Panc1 (cell line): Measurements from ENCODE around the gene ERVV-1. TPM values are rescaled to one million over a fixed set of nuclear protein-coding genes. Genes with fewer than 3 reads are reported as not detected.

Source experiments
- ATAC-seq: fragments of 200-7000 bp; cut with Tn5 transposase; 2 replicates; pipeline ENCODE4 v1.9.1; 2020; ENCODE audit warnings: mild to moderate bottlenecking, moderate library complexity
- BruUV-seq: library from RNA; stranded (reverse); fragments of 400-500 nt; replicated peaks from 2 replicates; lab custom pipeline; 2021; lab: Mats Ljungman, UMichigan
- CTCF ChIA-PET: fragments of 300-600 bp; sonication (Branson Sonifier 250); formaldehyde crosslinking; loops from one replicate; lab custom pipeline; 2022; ENCODE audit warnings: antibody characterized with exemption; lab: Charles Lee
- POLR2A ChIA-PET: fragments of 300-600 bp; sonication (Branson Sonifier 250); formaldehyde crosslinking; loops from one replicate; lab custom pipeline; 2022; ENCODE audit warnings: antibody characterized with exemption; lab: Charles Lee
- DNase-seq: peaks from one replicate; pipeline ENCODE4 v3.0.0-alpha.2; 2010; ENCODE audit warnings: low read depth, low spot score
- H3K27ac ChIP-seq: 2 replicates; pipeline ENCODE4 v1.5.1; 2011; ENCODE audit warnings: mild to moderate bottlenecking, low read length, inconsistent platforms
- H3K27me3 ChIP-seq: fragments of 200-500 bp; sonication (Bioruptor generic); 2 replicates; pipeline ENCODE4 v1.6.0; 2014; ENCODE audit warnings: low read length, inconsistent platforms; ENCODE audit not compliant: control insufficient read depth, insufficient read depth
- H3K36me3 ChIP-seq: fragments of 200-500 bp; sonication (Bioruptor generic); 2 replicates; pipeline ENCODE4 v1.5.1; 2014; ENCODE audit warnings: inconsistent platforms, mild to moderate bottlenecking, low read length, moderate library complexity; ENCODE audit not compliant: control insufficient read depth, insufficient read depth
- H3K4me1 ChIP-seq: 2 replicates; pipeline ENCODE4 v1.5.1; 2011; ENCODE audit warnings: inconsistent platforms, mild to moderate bottlenecking, low read length, moderate library complexity; ENCODE audit not compliant: control insufficient read depth, insufficient read depth
- H3K4me3 ChIP-seq, 2 experiments: 2 replicates each; pipeline ENCODE4 v1.5.1; 2011 to 2012; ENCODE audit warnings: low read depth in 2 of 2, low read length in 2 of 2, mild to moderate bottlenecking in 2 of 2, inconsistent platforms in 1 of 2, moderate library complexity in 1 of 2
- H3K9me3 ChIP-seq: fragments of 200-500 bp; sonication (Bioruptor generic); 2 replicates; pipeline ENCODE4 v1.5.1; 2014; ENCODE audit warnings: low read depth, mild to moderate bottlenecking, inconsistent platforms, low read length, moderate library complexity; ENCODE audit not compliant: control insufficient read depth, insufficient read depth
- POLR2AphosphoS5 ChIP-seq: IDR thresholded peaks from 2 replicates; pipeline ENCODE4 v1.6.1; 2012; ENCODE audit warnings: mild to moderate bottlenecking, low read depth, low read length, moderate library complexity
- SIN3A ChIP-seq: IDR thresholded peaks from 2 replicates; pipeline ENCODE4 v1.6.1; 2012; ENCODE audit warnings: low read depth, mild to moderate bottlenecking, low read length, moderate library complexity, borderline replicate concordance; ENCODE audit not compliant: insufficient read depth
- TCF7L2 ChIP-seq: IDR thresholded peaks from 2 replicates; pipeline ENCODE4 v1.6.1; 2011; ENCODE audit warnings: mild to moderate bottlenecking, low read depth, low read length, inconsistent platforms
- in situ Hi-C: cut with HindIII; loops from 2 replicates; pipeline ENCODE4 v1.10.0; 2016; ENCODE audit warnings: low sequenced_read_pairs, low pct_unique_long_range_greater_than_20kb
- intact Hi-C: fragments of 100-400 bp; cut with micrococcal nuclease; formaldehyde crosslinking; loops from one replicate; pipeline ENCODE4 v1.10.0; 2022; ENCODE audit not compliant: unreplicated experiment
- total RNA-seq: library from RNA; stranded (reverse); gene quantifications from one replicate; pipeline ENCODE4 v1.2.1, GENCODE V29; 2021; ENCODE audit not compliant: unreplicated experiment
- TF ChIP-seq, protein P1 (sequence below): fragments of 450-650 bp; IDR thresholded peaks from 2 replicates; pipeline ENCODE4 v1.5.1; 2017; ENCODE audit warnings: mild to moderate bottlenecking
- TF ChIP-seq, protein P2 (sequence below), 2 experiments: IDR thresholded peaks; 2 replicates each; pipeline ENCODE4 v1.6.1; 2011 to 2012; ENCODE audit warnings: low read depth in 2 of 2, control low read depth in 1 of 2, low read length in 1 of 2, mild to moderate bottlenecking in 1 of 2, moderate library complexity in 1 of 2; ENCODE audit not compliant: insufficient read depth in 1 of 2

ERVV-1 gene
- total RNA-seq, 1 experiment from 2014 or later, result not detected

DNA sequence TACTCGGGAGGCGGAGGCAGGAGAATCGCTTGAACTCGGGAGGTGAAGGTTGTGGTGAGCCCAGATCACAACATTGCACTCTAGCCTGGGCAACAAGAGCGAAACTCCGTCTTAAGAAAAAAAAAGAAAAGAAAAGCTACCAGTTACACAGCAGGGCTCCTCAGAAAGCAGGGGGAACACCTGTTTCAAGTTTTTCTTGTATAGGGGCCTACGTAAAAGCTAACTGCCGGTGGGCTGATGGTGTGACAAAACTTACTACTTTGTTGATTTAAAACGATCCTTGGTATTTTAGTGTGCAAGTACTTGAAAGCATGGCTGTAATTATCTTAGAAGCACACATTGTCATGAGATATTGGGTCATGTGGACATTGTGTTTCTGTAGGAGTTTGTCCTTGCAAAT is 15.7 kb upstream of the ERVV-1 start:
- no peaks in the 10 kb centered on the region for H3K27me3 ChIP-seq
- POLR2A ChIA-PET, result no interaction called here
- H3K36me3 ChIP-seq, result no peaks in the 10 kb centered on the region
- no peak for TF ChIP-seq TCF7L2
- TF ChIP-seq, protein P1, sequence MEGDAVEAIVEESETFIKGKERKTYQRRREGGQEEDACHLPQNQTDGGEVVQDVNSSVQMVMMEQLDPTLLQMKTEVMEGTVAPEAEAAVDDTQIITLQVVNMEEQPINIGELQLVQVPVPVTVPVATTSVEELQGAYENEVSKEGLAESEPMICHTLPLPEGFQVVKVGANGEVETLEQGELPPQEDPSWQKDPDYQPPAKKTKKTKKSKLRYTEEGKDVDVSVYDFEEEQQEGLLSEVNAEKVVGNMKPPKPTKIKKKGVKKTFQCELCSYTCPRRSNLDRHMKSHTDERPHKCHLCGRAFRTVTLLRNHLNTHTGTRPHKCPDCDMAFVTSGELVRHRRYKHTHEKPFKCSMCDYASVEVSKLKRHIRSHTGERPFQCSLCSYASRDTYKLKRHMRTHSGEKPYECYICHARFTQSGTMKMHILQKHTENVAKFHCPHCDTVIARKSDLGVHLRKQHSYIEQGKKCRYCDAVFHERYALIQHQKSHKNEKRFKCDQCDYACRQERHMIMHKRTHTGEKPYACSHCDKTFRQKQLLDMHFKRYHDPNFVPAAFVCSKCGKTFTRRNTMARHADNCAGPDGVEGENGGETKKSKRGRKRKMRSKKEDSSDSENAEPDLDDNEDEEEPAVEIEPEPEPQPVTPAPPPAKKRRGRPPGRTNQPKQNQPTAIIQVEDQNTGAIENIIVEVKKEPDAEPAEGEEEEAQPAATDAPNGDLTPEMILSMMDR, result no peak
- TF ChIP-seq SIN3A, result no peak
- in situ Hi-C loops, result no loop called here
- H3K9me3 ChIP-seq, result no peaks in the 10 kb centered on the region
- DNase-seq (no peak), ATAC-seq (no peak)
- intact Hi-C loops, result no loop called here
- no TSS peak for BruUV-seq
- no peak overlapping the region for H3K27ac ChIP-seq
- CTCF ChIA-PET, result no interaction called here
- no peaks in the 10 kb centered on the region for H3K4me1 ChIP-seq
- H3K4me3 ChIP-seq, result no peak overlapping the region

DNA sequence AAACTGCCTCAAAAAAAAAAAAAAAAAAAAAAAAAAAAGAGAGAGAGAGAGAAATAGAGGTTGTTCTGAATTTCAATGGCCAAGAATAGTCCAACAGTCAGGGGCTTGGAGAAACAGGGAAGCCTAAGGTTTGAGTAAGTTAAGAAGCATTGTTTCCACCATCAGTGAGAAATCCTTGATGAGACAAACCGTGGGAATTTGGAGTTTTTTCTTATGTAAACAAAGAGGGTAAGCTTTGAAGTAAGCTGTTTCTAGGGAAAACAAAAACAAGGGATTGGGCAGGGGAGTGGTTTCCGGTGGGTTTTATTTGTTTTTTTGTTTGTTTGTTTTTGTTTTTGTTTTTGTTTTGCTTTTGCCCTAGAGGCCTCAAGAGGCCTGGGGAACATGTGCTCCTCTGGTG is 11.2 kb upstream of the ERVV-1 start:
- no peak for ATAC-seq
- H3K36me3 ChIP-seq, result no peaks in the 10 kb centered on the region
- in situ Hi-C loops, result no loop called here
- ChIA-PET CTCF (no interaction called here), POLR2A (no interaction called here)
- no peaks in the 10 kb centered on the region for H3K27me3 ChIP-seq
- H3K27ac ChIP-seq, result no peak overlapping the region
- intact Hi-C loops, result no loop called here
- TF ChIP-seq SIN3A, result no peak
- TF ChIP-seq POLR2AphosphoS5, result no peak
- TF ChIP-seq TCF7L2, result no peak
- TF ChIP-seq, protein P2, sequence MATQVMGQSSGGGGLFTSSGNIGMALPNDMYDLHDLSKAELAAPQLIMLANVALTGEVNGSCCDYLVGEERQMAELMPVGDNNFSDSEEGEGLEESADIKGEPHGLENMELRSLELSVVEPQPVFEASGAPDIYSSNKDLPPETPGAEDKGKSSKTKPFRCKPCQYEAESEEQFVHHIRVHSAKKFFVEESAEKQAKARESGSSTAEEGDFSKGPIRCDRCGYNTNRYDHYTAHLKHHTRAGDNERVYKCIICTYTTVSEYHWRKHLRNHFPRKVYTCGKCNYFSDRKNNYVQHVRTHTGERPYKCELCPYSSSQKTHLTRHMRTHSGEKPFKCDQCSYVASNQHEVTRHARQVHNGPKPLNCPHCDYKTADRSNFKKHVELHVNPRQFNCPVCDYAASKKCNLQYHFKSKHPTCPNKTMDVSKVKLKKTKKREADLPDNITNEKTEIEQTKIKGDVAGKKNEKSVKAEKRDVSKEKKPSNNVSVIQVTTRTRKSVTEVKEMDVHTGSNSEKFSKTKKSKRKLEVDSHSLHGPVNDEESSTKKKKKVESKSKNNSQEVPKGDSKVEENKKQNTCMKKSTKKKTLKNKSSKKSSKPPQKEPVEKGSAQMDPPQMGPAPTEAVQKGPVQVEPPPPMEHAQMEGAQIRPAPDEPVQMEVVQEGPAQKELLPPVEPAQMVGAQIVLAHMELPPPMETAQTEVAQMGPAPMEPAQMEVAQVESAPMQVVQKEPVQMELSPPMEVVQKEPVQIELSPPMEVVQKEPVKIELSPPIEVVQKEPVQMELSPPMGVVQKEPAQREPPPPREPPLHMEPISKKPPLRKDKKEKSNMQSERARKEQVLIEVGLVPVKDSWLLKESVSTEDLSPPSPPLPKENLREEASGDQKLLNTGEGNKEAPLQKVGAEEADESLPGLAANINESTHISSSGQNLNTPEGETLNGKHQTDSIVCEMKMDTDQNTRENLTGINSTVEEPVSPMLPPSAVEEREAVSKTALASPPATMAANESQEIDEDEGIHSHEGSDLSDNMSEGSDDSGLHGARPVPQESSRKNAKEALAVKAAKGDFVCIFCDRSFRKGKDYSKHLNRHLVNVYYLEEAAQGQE (IDR thresholded peaks at IDR 0.05; ENCODE audit: insufficient read depth in 1 of 2, low read depth in 2 of 2, low read length in 1 of 2), result no peak
- TF ChIP-seq, protein P1, result no peak
- no peak overlapping the region for H3K4me3 ChIP-seq
- H3K9me3 ChIP-seq, result no peaks in the 10 kb centered on the region
- no peak for DNase-seq
- no peaks in the 10 kb centered on the region for H3K4me1 ChIP-seq
- BruUV-seq, result no TSS peak

DNA sequence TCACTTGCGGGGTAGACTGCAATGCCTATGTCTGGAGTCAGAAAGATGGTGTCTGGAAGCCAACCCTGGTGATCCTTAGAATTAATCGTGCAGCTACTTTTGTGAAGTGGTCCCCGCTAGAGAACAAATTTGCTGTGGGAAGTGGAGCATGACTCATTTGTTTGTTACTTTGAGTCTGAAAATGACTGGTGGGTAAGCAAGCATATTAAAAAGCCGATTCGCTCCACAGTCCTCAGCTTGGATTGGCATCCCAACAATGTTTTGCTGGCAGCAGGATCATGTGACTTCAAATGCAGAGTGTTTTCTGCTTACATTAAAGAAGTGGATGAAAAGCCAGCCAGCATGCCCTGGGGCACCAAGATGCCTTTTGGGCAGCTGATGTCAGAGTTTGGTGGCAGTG is 9.5 kb upstream of the ERVV-1 start:
- no peak for DNase-seq
- Histone ChIP-seq H3K4me1 (no peaks in the 10 kb centered on the region), H3K4me3 (no peak overlapping the region), H3K9me3 (no peaks in the 10 kb centered on the region), H3K36me3 (no peaks in the 10 kb centered on the region), H3K27me3 (no peaks in the 10 kb centered on the region), H3K27ac (no peak overlapping the region)
- TF ChIP-seq SIN3A (no peak), POLR2AphosphoS5 (no peak), TCF7L2 (no peak)
- TF ChIP-seq, protein P1, result no peak
- CTCF ChIA-PET, result no interaction called here
- ATAC-seq, result no peak
- BruUV-seq, result no TSS peak
- POLR2A ChIA-PET, result no interaction called here
- intact Hi-C loops, result no loop called here
- in situ Hi-C loops, result no loop called here
